ENCODE data around the gene KCNH2.

- TF ChIP-seq CTCF (IDR thresholded peaks at IDR 0.05) (no peak), POLR2A (IDR thresholded peaks at IDR 0.05) (no peak)
Observed at GRCh38 chr7:150954201-150954985, 23.7 kb downstream of the KCNH2 start.
